ENCODE results near the gene SMG1. TPM values are rescaled to one million over a fixed set of nuclear protein-coding genes. Genes with fewer than 3 reads are reported as not detected.

The SMG1 gene
- total and polyA plus RNA-seq, 7 donors: 6.0 to 112 (median 72.8) TPM

DNA sequence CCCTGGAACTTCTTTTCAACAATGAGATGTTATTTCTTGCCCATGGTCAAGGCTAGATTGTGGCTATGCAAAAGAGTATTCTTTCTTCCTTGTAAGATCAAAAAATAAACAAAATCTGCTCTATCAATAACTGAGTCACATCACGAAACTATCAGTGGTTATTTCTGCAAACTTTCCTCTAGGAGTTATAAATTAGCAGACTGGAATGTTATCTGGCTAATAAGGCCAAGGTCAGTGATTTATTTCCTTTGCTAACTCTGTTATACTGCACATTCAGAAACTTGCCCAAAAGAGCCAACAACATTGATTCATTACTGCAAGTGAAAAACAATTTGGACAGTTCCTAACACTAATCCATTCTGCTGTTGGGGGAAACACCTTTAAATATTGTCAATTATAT, 129.8 kb downstream of the SMG1 start:
- Histone ChIP-seq H3K4me1 (peaks cover 0 to 22% (median 20%) of the 10 kb centered on the region in 4 donors), H3K27ac (no peak overlapping the region), H3K27me3 (no peaks in the 10 kb centered on the region), H3K36me3 (peaks cover 8 to 67% (median 21%) of the 10 kb centered on the region in 4 donors), H3K4me3 (no peak overlapping the region), H3K9me3 (no peaks in the 10 kb centered on the region)
- whole genome bisulfite sequencing, 2 donors: 86% methylated on average over 1 of the region's 1 CpG
- DNase-seq: no peak
- TF ChIP-seq POLR2A (IDR thresholded peaks at IDR 0.05): no peak
- no peak for TF ChIP-seq EP300 (IDR thresholded peaks at IDR 0.05)
- TF ChIP-seq, protein P1, sequence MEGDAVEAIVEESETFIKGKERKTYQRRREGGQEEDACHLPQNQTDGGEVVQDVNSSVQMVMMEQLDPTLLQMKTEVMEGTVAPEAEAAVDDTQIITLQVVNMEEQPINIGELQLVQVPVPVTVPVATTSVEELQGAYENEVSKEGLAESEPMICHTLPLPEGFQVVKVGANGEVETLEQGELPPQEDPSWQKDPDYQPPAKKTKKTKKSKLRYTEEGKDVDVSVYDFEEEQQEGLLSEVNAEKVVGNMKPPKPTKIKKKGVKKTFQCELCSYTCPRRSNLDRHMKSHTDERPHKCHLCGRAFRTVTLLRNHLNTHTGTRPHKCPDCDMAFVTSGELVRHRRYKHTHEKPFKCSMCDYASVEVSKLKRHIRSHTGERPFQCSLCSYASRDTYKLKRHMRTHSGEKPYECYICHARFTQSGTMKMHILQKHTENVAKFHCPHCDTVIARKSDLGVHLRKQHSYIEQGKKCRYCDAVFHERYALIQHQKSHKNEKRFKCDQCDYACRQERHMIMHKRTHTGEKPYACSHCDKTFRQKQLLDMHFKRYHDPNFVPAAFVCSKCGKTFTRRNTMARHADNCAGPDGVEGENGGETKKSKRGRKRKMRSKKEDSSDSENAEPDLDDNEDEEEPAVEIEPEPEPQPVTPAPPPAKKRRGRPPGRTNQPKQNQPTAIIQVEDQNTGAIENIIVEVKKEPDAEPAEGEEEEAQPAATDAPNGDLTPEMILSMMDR (IDR thresholded peaks at IDR 0.05): no peak
- TF ChIP-seq POLR2AphosphoS5 (IDR thresholded peaks at IDR 0.05): no peak
- intact Hi-C loops (cut with DNase I): loop anchor here (10.0 kb wide), 1 partner anchor 268 kb away; the partner anchor contains the start of gene COQ7

GRCh38 chr16:18792836-18793433, 133.3 kb downstream of the SMG1 start:
- Histone ChIP-seq H3K27me3 (no peaks in the 10 kb centered on the region), H3K36me3 (peaks cover 8 to 72% (median 27%) of the 10 kb centered on the region in 4 donors), H3K4me3 (no peak overlapping the region), H3K4me1 (peaks cover 0 to 21% (median 15%) of the 10 kb centered on the region in 4 donors), H3K9me3 (no peaks in the 10 kb centered on the region), H3K27ac (no peak overlapping the region)
- TF ChIP-seq, protein P1 (IDR thresholded peaks at IDR 0.05): no peak
- no peak for TF ChIP-seq POLR2A (IDR thresholded peaks at IDR 0.05)
- no peak for TF ChIP-seq EP300 (IDR thresholded peaks at IDR 0.05)
- no peak for TF ChIP-seq POLR2AphosphoS5 (IDR thresholded peaks at IDR 0.05)
- no peak for DNase-seq
- WGBS, 2 donors: 93 to 95% methylated on average over 11 of the region's 11 CpGs
- intact Hi-C loops (cut with DNase I): loop anchor here (10.0 kb wide), 1 partner anchor 272 kb away; the partner anchor contains the start of gene COQ7

DNA sequence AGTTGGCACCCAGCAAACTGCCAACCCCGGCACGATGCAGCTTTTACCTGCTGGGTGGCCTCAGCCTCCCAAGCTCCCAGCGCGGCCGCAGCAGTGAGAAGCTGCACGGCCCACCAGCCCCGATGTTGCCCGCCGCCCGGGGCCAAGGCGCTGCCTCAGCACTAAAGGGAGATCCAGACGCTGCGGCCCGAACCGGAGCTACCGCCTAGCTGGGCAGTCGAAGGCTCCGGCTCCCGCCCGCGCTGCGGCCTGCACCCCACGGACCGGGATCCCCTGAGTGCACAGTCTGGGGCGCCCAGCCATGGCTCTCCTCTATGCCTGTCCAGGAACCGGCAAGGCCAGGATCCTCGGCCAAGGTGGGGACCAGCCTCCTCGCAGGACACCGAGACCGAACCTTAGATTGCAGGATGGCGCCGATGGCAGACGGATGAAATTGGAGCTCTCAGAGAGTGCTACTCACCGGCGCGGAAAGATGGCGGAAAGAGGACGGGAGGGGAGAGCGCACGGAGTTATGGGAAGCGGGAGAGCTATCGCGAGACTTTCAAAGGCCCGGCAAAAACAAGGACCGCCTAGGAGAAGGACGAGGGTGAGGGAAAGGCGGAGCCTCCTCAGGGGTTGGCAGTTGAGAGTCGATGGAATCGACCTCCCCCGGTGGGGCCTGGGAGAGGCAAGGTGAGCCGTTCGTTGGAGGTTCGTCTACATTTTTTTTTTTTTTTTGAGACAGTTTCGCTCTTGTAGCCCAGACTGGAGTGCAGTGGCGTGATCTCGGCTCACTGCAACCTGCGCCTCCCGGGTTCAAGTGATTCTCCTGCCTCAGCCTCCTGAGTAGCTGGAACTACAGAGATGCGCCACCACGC, 136.1 kb downstream of the SMG1 start, which contains the start of gene RPS15A:
Gene RPS15A (minus strand): TSS at position 485 of the 857 bp plus-strand sequence. CDS start 1,221 bp downstream, outside the sequence.
- TF ChIP-seq POLR2A (IDR thresholded peaks at IDR 0.05) (peak; percentile 82 to 83), EP300 (IDR thresholded peaks at IDR 0.05) (peak in 1 of 4 donors; percentile 36), POLR2AphosphoS5 (IDR thresholded peaks at IDR 0.05) (peak; percentile 92 to 97 (median 95))
- TF ChIP-seq, protein P1 (IDR thresholded peaks at IDR 0.05): no peak
- peak; percentile 98 for DNase-seq
- intact Hi-C loops (cut with DNase I): loop anchor here (10.0 kb wide), 1 partner anchor 275 kb away; the partner anchor contains the start of gene COQ7
- Histone ChIP-seq H3K36me3 (peaks cover 4 to 71% (median 45%) of the 10 kb centered on the region in 4 donors), H3K9me3 (no peaks in the 10 kb centered on the region), H3K4me3 (peak within 1 kb of the TSS; percentile 65 to 93 (median 84)), H3K4me1 (peaks cover 0 to 50% (median 44%) of the 10 kb centered on the region in 4 donors), H3K27ac (peak within 1 kb of the TSS; percentile 75 to 89 (median 86)), H3K27me3 (no peaks in the 10 kb centered on the region)
- WGBS, 2 donors: 1 to 3% methylated on average over 60 of the region's 60 CpGs

DNA sequence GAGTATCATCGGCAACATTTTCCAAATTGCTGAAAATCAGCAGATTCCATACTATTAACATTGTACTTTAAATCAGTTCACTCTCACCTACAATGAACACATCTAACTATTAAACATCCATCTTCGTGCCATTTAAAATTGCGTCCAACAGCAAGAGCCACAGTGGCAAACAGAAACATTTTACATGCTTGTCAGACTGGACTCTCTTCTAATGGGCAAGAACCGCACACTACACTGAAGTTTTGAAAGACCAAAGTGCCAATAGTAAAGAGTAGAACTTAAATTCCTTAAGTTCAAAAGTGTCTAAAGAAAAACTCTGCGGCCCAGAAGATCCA, 136.7 kb downstream of the SMG1 start:
- Histone ChIP-seq H3K9me3 (no peaks in the 10 kb centered on the region), H3K27me3 (no peaks in the 10 kb centered on the region), H3K4me3 (peak overlapping the region; percentile 65 to 93 (median 84)), H3K27ac (peak overlapping the region; percentile 75 to 89 (median 86)), H3K36me3 (peaks cover 4 to 71% (median 48%) of the 10 kb centered on the region in 4 donors), H3K4me1 (peaks cover 0 to 56% (median 48%) of the 10 kb centered on the region in 4 donors)
- no peak for DNase-seq
- TF ChIP-seq POLR2AphosphoS5 (IDR thresholded peaks at IDR 0.05) (no peak), EP300 (IDR thresholded peaks at IDR 0.05) (no peak), POLR2A (IDR thresholded peaks at IDR 0.05) (no peak)
- TF ChIP-seq, protein P1 (IDR thresholded peaks at IDR 0.05): no peak
- intact Hi-C loops (cut with DNase I): no loop called here
- WGBS, 2 donors: 1% methylated on average over 5 of the region's 5 CpGs
